Keratinocyte (primary cell): ENCODE data around the gene LAP3. TPM values are rescaled to one million over a fixed set of nuclear protein-coding genes. Genes with fewer than 3 reads are reported as not detected.

Source experiments
- DNase-seq: peaks from one replicate; pipeline ENCODE4 v3.0.0-alpha.2; 2011; ENCODE audit warnings: low read depth, missing footprints, low spot score
- FAIRE-seq: peaks from 2 replicates; lab custom pipeline; 2011; peaks lifted over from hg19 to GRCh38; lab: Jason Lieb, UNC
- H2AFZ ChIP-seq: 2 replicates; pipeline ENCODE4 v1.6.0; 2012; ENCODE audit warnings: low read length, control low read depth, inconsistent platforms; ENCODE audit not compliant: control insufficient read depth
- H3K27ac ChIP-seq: 2 replicates; pipeline ENCODE4 v1.5.1; 2011; ENCODE audit warnings: low read length; ENCODE audit not compliant: control insufficient read depth, insufficient read depth
- H3K27me3 ChIP-seq: 3 replicates; pipeline ENCODE4 v1.6.0; 2011; ENCODE audit warnings: low read length; ENCODE audit not compliant: control insufficient read depth, insufficient read depth; ENCODE audit errors: extremely low read depth
- H3K36me3 ChIP-seq, 2 experiments: 2 replicates in 1 of 2; 3 replicates in 1 of 2; pipeline ENCODE4 v1.5.1; 2011; ENCODE audit warnings: low read length in 2 of 2, mild to moderate bottlenecking in 1 of 2; ENCODE audit not compliant: control insufficient read depth in 2 of 2, insufficient read depth in 2 of 2; ENCODE audit errors: extremely low read depth in 1 of 2
- H3K4me1 ChIP-seq: 3 replicates; pipeline ENCODE4 v1.5.1; 2011; ENCODE audit warnings: low read length; ENCODE audit not compliant: control insufficient read depth, insufficient read depth; ENCODE audit errors: extremely low read depth
- H3K4me2 ChIP-seq: 3 replicates; pipeline ENCODE4 v1.6.0; 2011; ENCODE audit warnings: low read depth, low read length; ENCODE audit not compliant: control insufficient read depth, insufficient read depth; ENCODE audit errors: extremely low read depth
- H3K4me3 ChIP-seq, 3 experiments: fragments of 200-600 bp in 1 of 3; sonication (generic) in 1 of 3; 2 replicates in 2 of 3; 3 replicates in 1 of 3; pipeline ENCODE4 v1.5.1; 2011 to 2016; ENCODE audit warnings: low read length in 3 of 3, mild to moderate bottlenecking in 3 of 3, control low read depth in 2 of 3, inconsistent platforms in 1 of 3, low read depth in 1 of 3, mixed read lengths in 1 of 3, mixed run types in 1 of 3, moderate library complexity in 1 of 3; ENCODE audit not compliant: control insufficient read depth in 2 of 3, insufficient read depth in 2 of 3; ENCODE audit errors: extremely low read depth in 1 of 3
- H3K79me2 ChIP-seq: 2 replicates; pipeline ENCODE4 v1.6.0; 2012; ENCODE audit warnings: low read length; ENCODE audit not compliant: control insufficient read depth, insufficient read depth
- H3K9ac ChIP-seq: 3 replicates; pipeline ENCODE4 v1.6.0; 2011; ENCODE audit warnings: low read length; ENCODE audit not compliant: control insufficient read depth, insufficient read depth; ENCODE audit errors: extremely low read depth
- H3K9me1 ChIP-seq: 3 replicates; pipeline ENCODE4 v1.6.0; 2011; ENCODE audit warnings: low read length; ENCODE audit not compliant: control insufficient read depth, insufficient read depth; ENCODE audit errors: extremely low read depth
- H3K9me3 ChIP-seq: 2 replicates; pipeline ENCODE4 v1.5.1; 2012; ENCODE audit warnings: low read depth, low read length; ENCODE audit not compliant: control insufficient read depth
- H4K20me1 ChIP-seq: 3 replicates; pipeline ENCODE4 v1.6.0; 2011; ENCODE audit warnings: low read length; ENCODE audit not compliant: control insufficient read depth, insufficient read depth; ENCODE audit errors: extremely low read depth
- EZH2 ChIP-seq: IDR thresholded peaks from one replicate; pipeline ENCODE4 v1.6.1; 2012; ENCODE audit warnings: inconsistent platforms, mild to moderate bottlenecking, low read length, moderate library complexity
- dilution Hi-C: fragments of 300-500 bp; cut with MboI; formaldehyde crosslinking; loops from one replicate; pipeline ENCODE4 v1.7.0; 2020; ENCODE audit warnings: low sequenced_read_pairs; ENCODE audit not compliant: extremely low pct_ligation_motif_present
- polyA plus RNA-seq, 5 experiments: library from polyadenylated mRNA; depleted of rRNA in 3 of 5; stranded (reverse) in 3 of 5; stranded (forward) in 1 of 5; unstranded in 1 of 5; fragments of >200 nt; gene quantifications; 1 replicate in 1 of 5; 2 replicates in 3 of 5; 3 replicates in 1 of 5; pipeline versions ENCODE4 v1.2.1 to v1.2.3, GENCODE V29; 2011 to 2012; ENCODE audit warnings: missing spikeins in 2 of 5, low read depth in 1 of 5, low replicate concordance in 1 of 5
- TF ChIP-seq, protein P1 (sequence below), 3 experiments: IDR thresholded peaks in 1 of 3; conservative IDR thresholded peaks in 1 of 3; optimal IDR thresholded peaks in 1 of 3; 2 replicates in 2 of 3; 3 replicates in 1 of 3; pipeline versions ENCODE3 to v1.5.1; 2011; ENCODE audit warnings: low read length in 3 of 3, mild to moderate bottlenecking in 3 of 3, moderate library complexity in 2 of 3, control low read depth in 1 of 3, inconsistent platforms in 1 of 3; ENCODE audit not compliant: insufficient read depth in 2 of 3; ENCODE audit errors: extremely low read depth in 1 of 3

Gene LAP3
- polyA plus RNA-seq, 1 donor (not counting 4 experiments of a cell fraction or from before 2014, with no cell fraction given), result 84.8 TPM

DNA sequence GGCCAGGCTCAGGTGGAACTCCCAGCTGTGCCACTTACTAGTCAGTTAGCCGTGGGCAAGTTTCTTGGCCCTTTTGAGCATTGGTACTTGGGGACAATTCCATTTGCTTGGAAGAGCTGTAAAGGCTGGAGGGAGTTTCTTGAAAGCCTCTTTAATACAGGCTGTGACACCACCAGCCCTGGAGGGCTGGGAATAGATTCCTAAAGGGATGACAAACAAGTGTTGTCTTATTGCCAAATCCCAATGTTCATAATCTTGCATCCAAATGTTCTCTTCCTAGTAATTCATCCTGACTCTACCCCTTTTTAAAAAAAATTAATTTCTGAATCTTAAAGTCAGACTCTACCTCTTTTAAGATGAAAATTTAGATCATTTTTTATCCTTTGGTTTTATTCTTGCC is 22.8 kb downstream of the LAP3 start:
- dilution Hi-C loops, result no loop called here
- H3K9me1 ChIP-seq, result no peaks in the 10 kb centered on the region
- H3K36me3 ChIP-seq, result peaks cover 4 to 21% of the 10 kb centered on the region in 2 experiments
- DNase-seq (no peak), FAIRE-seq (no peak)
- H3K4me2 ChIP-seq, result no peak overlapping the region
- no peaks in the 10 kb centered on the region for H3K27me3 ChIP-seq
- no peaks in the 10 kb centered on the region for H3K79me2 ChIP-seq
- no peaks in the 10 kb centered on the region for H3K9me3 ChIP-seq
- H3K4me3 ChIP-seq, result no peak overlapping the region
- TF ChIP-seq, protein P1, sequence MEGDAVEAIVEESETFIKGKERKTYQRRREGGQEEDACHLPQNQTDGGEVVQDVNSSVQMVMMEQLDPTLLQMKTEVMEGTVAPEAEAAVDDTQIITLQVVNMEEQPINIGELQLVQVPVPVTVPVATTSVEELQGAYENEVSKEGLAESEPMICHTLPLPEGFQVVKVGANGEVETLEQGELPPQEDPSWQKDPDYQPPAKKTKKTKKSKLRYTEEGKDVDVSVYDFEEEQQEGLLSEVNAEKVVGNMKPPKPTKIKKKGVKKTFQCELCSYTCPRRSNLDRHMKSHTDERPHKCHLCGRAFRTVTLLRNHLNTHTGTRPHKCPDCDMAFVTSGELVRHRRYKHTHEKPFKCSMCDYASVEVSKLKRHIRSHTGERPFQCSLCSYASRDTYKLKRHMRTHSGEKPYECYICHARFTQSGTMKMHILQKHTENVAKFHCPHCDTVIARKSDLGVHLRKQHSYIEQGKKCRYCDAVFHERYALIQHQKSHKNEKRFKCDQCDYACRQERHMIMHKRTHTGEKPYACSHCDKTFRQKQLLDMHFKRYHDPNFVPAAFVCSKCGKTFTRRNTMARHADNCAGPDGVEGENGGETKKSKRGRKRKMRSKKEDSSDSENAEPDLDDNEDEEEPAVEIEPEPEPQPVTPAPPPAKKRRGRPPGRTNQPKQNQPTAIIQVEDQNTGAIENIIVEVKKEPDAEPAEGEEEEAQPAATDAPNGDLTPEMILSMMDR (optimal IDR thresholded peaks at IDR 0.05 in 1 of 3, IDR thresholded peaks at IDR 0.05 in 1 of 3, conservative IDR thresholded peaks at IDR 0.05 in 1 of 3; ENCODE audit: extremely low read depth in 1 of 3, insufficient read depth in 2 of 3, low read length in 3 of 3), result no peak
- no peak for TF ChIP-seq EZH2
- H3K27ac ChIP-seq, result no peak overlapping the region
- no peak overlapping the region for H3K9ac ChIP-seq
- H4K20me1 ChIP-seq, result no peaks in the 10 kb centered on the region
- H3K4me1 ChIP-seq, result no peaks in the 10 kb centered on the region
- no peak overlapping the region for H2AFZ ChIP-seq

DNA sequence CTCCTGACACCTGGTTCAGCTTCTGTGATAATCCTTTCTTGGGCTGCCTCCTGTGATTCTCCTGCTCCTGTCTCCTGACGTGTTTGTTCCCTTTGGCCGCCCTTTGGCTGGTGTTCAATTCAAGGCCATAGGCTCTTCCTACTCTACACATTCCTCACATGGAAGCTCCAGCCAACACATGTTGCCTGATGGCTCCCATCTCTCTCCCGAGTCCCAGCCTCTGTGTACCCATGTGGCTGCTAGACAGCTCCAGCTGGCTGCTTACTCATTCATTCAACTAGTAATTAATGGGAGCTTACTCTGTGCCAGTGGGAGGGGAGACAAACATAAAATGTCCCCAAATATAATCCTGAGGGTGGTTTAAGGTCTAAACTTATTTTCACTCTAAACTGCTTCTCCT is 28.2 kb downstream of the LAP3 start:
- Histone ChIP-seq H4K20me1 (no peaks in the 10 kb centered on the region), H3K27ac (no peak overlapping the region), H3K9ac (no peak overlapping the region), H3K9me3 (no peaks in the 10 kb centered on the region), H3K79me2 (no peaks in the 10 kb centered on the region), H3K9me1 (no peaks in the 10 kb centered on the region), H3K36me3 (peaks cover 9 to 19% of the 10 kb centered on the region in 2 experiments), H3K27me3 (no peaks in the 10 kb centered on the region), H3K4me2 (no peak overlapping the region), H2AFZ (no peak overlapping the region), H3K4me1 (no peaks in the 10 kb centered on the region), H3K4me3 (no peak overlapping the region)
- DNase-seq (no peak), FAIRE-seq (no peak)
- dilution Hi-C loops, result no loop called here
- TF ChIP-seq, protein P1 (optimal IDR thresholded peaks at IDR 0.05 in 1 of 3, IDR thresholded peaks at IDR 0.05 in 1 of 3, conservative IDR thresholded peaks at IDR 0.05 in 1 of 3; ENCODE audit: extremely low read depth in 1 of 3, insufficient read depth in 2 of 3, low read length in 3 of 3), result no peak
- TF ChIP-seq EZH2, result no peak
